K562 (cell line): ENCODE data around the gene AQP2. TPM values are rescaled to one million over a fixed set of nuclear protein-coding genes. Genes with fewer than 3 reads are reported as not detected.
A peak's percentile ranks its signal among the peaks of the same experiment; 100 is the strongest.

Experiments
- COPS2 ChIP-seq: fragments of 450-650 bp; conservative IDR thresholded peaks from 2 replicates; pipeline ENCODE4 v1.6.1; 2016; ENCODE audit warnings: mild to moderate bottlenecking, moderate library complexity
- ERF ChIP-seq: fragments of 450-650 bp; formaldehyde crosslinking; IDR thresholded peaks from 2 replicates; pipeline ENCODE4 v1.4.0; 2020; ENCODE audit warnings: mild to moderate bottlenecking, mixed read lengths
- FUS ChIP-seq: fragments of 200-400 bp; formaldehyde crosslinking; optimal IDR thresholded peaks from 2 replicates; pipeline ENCODE3; 2017; ENCODE audit warnings: low read depth, low read length
- HDAC1 ChIP-seq, 2 experiments: fragments of 450-650 bp; IDR thresholded peaks; 2 replicates each; pipeline ENCODE4 v1.6.1; 2016 to 2017; ENCODE audit warnings: inconsistent platforms in 1 of 2, mild to moderate bottlenecking in 1 of 2, moderate library complexity in 1 of 2
- HMG20B ChIP-seq: fragments of 250-450 bp; sonication (Bioruptor Pico); IDR thresholded peaks from 2 replicates; pipeline ENCODE4 v1.5.0; 2021; ENCODE audit warnings: mild to moderate bottlenecking
- KLF1 ChIP-seq: fragments of 450-650 bp; IDR thresholded peaks from 2 replicates; pipeline ENCODE4 v1.6.1; 2016; ENCODE audit warnings: missing genetic modification characterization, missing compliant biosample characterization
- MCM5 ChIP-seq: fragments of 450-650 bp; IDR thresholded peaks from 2 replicates; pipeline ENCODE4 v1.6.1; 2016; ENCODE audit warnings: low read depth
- NCOA1 ChIP-seq: fragments of 450-650 bp; IDR thresholded peaks from 2 replicates; pipeline ENCODE4 v1.6.1; 2016; ENCODE audit warnings: low read depth
- NCOA2 ChIP-seq, 2 experiments: fragments of 450-650 bp; IDR thresholded peaks; 2 replicates each; pipeline ENCODE4 v1.6.1; 2018; ENCODE audit warnings: mild to moderate bottlenecking in 2 of 2, moderate library complexity in 1 of 2; ENCODE audit not compliant: partially characterized antibody in 2 of 2
- NFRKB ChIP-seq: fragments of 450-650 bp; IDR thresholded peaks from 2 replicates; pipeline ENCODE4 v1.6.1; 2016; ENCODE audit warnings: low read depth
- PHB ChIP-seq: fragments of 250-450 bp; sonication (Bioruptor Pico); IDR thresholded peaks from 2 replicates; pipeline ENCODE4 v1.5.0; 2021
- RBM25 ChIP-seq: fragments of 200-400 bp; formaldehyde crosslinking; IDR thresholded peaks from 2 replicates; pipeline ENCODE4 v1.6.1; 2018; ENCODE audit warnings: low read length, low read depth, moderate library complexity; ENCODE audit not compliant: severe bottlenecking
- SIN3A ChIP-seq, 2 experiments: fragments of 150-350 bp in 1 of 2; IDR thresholded peaks; 2 replicates each; pipeline ENCODE4 v1.6.1; 2011 to 2016; ENCODE audit warnings: borderline replicate concordance in 2 of 2, low read depth in 2 of 2, low read length in 2 of 2, mild to moderate bottlenecking in 2 of 2, moderate library complexity in 2 of 2; ENCODE audit not compliant: control insufficient read depth in 1 of 2
- SMAD3 ChIP-seq: fragments of 450-650 bp; formaldehyde crosslinking; conservative IDR thresholded peaks from 2 replicates; pipeline ENCODE4 v1.4.0; 2020; ENCODE audit warnings: mild to moderate bottlenecking
- SMARCA5 ChIP-seq: fragments of 450-650 bp; IDR thresholded peaks from 2 replicates; pipeline ENCODE4 v1.6.1; 2016
- SMARCE1 ChIP-seq: fragments of 450-650 bp; IDR thresholded peaks from 2 replicates; pipeline ENCODE4 v1.7.1; 2016; ENCODE audit warnings: mild to moderate bottlenecking
- SMC3 ChIP-seq: conservative IDR thresholded peaks from 2 replicates; pipeline ENCODE4 v1.6.1; 2011; ENCODE audit warnings: low read depth, low read length, improper control_type of control experiment; ENCODE audit not compliant: insufficient read depth
- SRSF1 ChIP-seq: fragments of 200-400 bp; formaldehyde crosslinking; IDR thresholded peaks from 2 replicates; pipeline ENCODE4 v1.6.1; 2017; ENCODE audit warnings: mild to moderate bottlenecking, low read depth, low read length, moderate library complexity
- STAT5A ChIP-seq: IDR thresholded peaks from 2 replicates; pipeline ENCODE4 v1.6.1; 2012; ENCODE audit warnings: low read length, inconsistent platforms, borderline replicate concordance
- TEAD4 ChIP-seq, 2 experiments: sonication (generic) in 1 of 2; formaldehyde crosslinking in 1 of 2; IDR thresholded peaks; 2 replicates each; pipeline versions ENCODE4 v1.6.1 to v1.8.0; 2012 to 2022; ENCODE audit warnings: borderline replicate concordance in 1 of 2, inconsistent platforms in 1 of 2, low read length in 1 of 2, mild to moderate bottlenecking in 1 of 2, missing genetic modification reagents in 1 of 2
- TSC22D4 ChIP-seq: fragments of 450-650 bp; IDR thresholded peaks from 2 replicates; pipeline ENCODE4 v1.6.1; 2016; ENCODE audit warnings: missing genetic modification characterization, missing biosample characterization, control low read depth
- ZNF239 ChIP-seq: fragments of 250-450 bp; sonication (Bioruptor Pico); IDR thresholded peaks from 2 replicates; pipeline ENCODE4 v1.4.0; 2020; ENCODE audit warnings: mild to moderate bottlenecking
- ZNF561 ChIP-seq: fragments of 450-650 bp; formaldehyde crosslinking; conservative IDR thresholded peaks from 2 replicates; pipeline ENCODE4 v1.4.0; 2020; ENCODE audit warnings: mild to moderate bottlenecking, moderate library complexity
- polyA plus RNA-seq, 8 experiments: library from polyadenylated mRNA; depleted of rRNA in 4 of 8; stranded (reverse) in 5 of 8; unstranded in 3 of 8; fragments of >200 nt; fragmentation: Nextera tagmentation in 2 of 8; fragmentation: Illumina TruSeq in 1 of 8; extraction: Ambion mirVana in 2 of 8; extraction: Trizol in 1 of 8; gene quantifications; 2 replicates each; pipeline versions ENCODE4 v1.2.1 to v1.2.3, GENCODE V29; 2011 to 2014; ENCODE audit warnings: inconsistent platforms in 1 of 8, missing spikeins in 1 of 8
- total RNA-seq, 7 experiments: library from RNA; depleted of rRNA in 6 of 7; stranded (reverse); fragments of >200 nt in 6 of 7; fragmentation: Illumina TruSeq in 2 of 7; extraction: Trizol in 2 of 7; gene quantifications; 2 replicates each; pipeline versions ENCODE4 v1.2.1 to v1.2.3, GENCODE V29; 2011 to 2021; ENCODE audit warnings: low replicate concordance in 1 of 7
- TF ChIP-seq, protein P1 (sequence below): fragments of 250-450 bp; sonication (Bioruptor Pico); IDR thresholded peaks from 2 replicates; pipeline ENCODE4 v1.4.0; 2020
- TF ChIP-seq, protein P2 (sequence below): sonication (generic); formaldehyde crosslinking; IDR thresholded peaks from 2 replicates; pipeline ENCODE4 v1.8.0; 2022; ENCODE audit warnings: mild to moderate bottlenecking, missing genetic modification reagents

Gene AQP2
- total and polyA plus RNA-seq, 9 of the 15 experiments (the other 6 are each of a cell fraction or from before 2014, with no cell fraction given), result not detected

DNA sequence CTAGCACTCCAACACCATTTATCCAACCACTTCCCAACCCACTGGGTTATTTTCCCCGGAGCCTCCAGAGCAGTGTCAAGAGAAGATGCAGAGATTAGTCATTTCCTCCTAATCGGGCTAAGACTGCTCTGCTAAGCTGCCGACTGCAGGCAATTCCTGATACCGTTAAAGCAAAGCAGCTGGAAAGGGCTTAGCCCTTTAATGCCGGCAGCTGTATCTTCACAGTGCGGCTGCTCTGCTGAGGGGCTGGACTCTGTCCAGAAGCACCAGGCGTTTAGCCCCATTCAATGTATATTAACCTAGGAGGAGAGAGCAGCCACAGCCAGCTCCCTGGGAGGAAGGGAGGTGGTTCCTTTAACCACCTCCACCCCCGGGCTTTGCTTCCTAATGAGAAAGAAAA lies 33.4 kb downstream of the AQP2 start (continued):
- TF ChIP-seq HMG20B (CRISPR knock-in tag) (no peak), STAT5A (peak; percentile 71), TEAD4 (IDR thresholded peaks at IDR 0.05; ENCODE audit: low read length) (peak; percentile 88), TEAD4 (CRISPR knock-in tag; IDR thresholded peaks at IDR 0.05; ENCODE audit: borderline replicate concordance) (no peak), ZNF239 (CRISPR knock-in tag) (no peak), RBM25 (no peak), SMAD3 (CRISPR knock-in tag) (no peak), PHB (CRISPR knock-in tag) (no peak), HDAC1 (IDR thresholded peaks at IDR 0.05) (peak in 1 of 2 experiments; percentile 75; a peak in 1 of 4 replicates), NFRKB (no peak), SMC3 (no peak), ERF (CRISPR knock-in tag) (no peak), SMARCA5 (no peak), SRSF1 (no peak), KLF1 (tag) (no peak), SMARCE1 (no peak), MCM5 (no peak), TSC22D4 (no peak), SIN3A (IDR thresholded peaks at IDR 0.05; ENCODE audit: borderline replicate concordance in 2 of 2, control insufficient read depth in 1 of 2, low read depth in 2 of 2, low read length in 2 of 2) (peak; percentile 47 to 57; a peak in 1 of 4 replicates), NCOA1 (no peak), NCOA2 (IDR thresholded peaks at IDR 0.05; ENCODE audit: partially characterized antibody in 2 of 2) (no peak), ZNF561 (no peak), COPS2 (no peak), FUS (no peak)
- TF ChIP-seq, protein P1, sequence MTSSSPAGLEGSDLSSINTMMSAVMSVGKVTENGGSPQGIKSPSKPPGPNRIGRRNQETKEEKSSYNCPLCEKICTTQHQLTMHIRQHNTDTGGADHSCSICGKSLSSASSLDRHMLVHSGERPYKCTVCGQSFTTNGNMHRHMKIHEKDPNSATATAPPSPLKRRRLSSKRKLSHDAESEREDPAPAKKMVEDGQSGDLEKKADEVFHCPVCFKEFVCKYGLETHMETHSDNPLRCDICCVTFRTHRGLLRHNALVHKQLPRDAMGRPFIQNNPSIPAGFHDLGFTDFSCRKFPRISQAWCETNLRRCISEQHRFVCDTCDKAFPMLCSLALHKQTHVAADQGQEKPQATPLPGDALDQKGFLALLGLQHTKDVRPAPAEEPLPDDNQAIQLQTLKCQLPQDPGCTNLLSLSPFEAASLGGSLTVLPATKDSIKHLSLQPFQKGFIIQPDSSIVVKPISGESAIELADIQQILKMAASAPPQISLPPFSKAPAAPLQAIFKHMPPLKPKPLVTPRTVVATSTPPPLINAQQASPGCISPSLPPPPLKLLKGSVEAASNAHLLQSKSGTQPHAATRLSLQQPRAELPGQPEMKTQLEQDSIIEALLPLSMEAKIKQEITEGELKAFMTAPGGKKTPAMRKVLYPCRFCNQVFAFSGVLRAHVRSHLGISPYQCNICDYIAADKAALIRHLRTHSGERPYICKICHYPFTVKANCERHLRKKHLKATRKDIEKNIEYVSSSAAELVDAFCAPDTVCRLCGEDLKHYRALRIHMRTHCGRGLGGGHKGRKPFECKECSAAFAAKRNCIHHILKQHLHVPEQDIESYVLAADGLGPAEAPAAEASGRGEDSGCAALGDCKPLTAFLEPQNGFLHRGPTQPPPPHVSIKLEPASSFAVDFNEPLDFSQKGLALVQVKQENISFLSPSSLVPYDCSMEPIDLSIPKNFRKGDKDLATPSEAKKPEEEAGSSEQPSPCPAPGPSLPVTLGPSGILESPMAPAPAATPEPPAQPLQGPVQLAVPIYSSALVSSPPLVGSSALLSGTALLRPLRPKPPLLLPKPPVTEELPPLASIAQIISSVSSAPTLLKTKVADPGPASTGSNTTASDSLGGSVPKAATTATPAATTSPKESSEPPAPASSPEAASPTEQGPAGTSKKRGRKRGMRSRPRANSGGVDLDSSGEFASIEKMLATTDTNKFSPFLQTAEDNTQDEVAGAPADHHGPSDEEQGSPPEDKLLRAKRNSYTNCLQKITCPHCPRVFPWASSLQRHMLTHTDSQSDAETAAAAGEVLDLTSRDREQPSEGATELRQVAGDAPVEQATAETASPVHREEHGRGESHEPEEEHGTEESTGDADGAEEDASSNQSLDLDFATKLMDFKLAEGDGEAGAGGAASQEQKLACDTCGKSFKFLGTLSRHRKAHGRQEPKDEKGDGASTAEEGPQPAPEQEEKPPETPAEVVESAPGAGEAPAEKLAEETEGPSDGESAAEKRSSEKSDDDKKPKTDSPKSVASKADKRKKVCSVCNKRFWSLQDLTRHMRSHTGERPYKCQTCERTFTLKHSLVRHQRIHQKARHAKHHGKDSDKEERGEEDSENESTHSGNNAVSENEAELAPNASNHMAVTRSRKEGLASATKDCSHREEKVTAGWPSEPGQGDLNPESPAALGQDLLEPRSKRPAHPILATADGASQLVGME (CRISPR knock-in tag), result no peak
- TF ChIP-seq, protein P2, sequence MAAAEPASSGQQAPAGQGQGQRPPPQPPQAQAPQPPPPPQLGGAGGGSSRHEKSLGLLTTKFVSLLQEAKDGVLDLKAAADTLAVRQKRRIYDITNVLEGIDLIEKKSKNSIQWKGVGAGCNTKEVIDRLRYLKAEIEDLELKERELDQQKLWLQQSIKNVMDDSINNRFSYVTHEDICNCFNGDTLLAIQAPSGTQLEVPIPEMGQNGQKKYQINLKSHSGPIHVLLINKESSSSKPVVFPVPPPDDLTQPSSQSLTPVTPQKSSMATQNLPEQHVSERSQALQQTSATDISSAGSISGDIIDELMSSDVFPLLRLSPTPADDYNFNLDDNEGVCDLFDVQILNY (CRISPR knock-in tag), result no peak
